HG03378 (cell line): ENCODE measurements around the gene REEP1.

ENCODE experiments used
- ATAC-seq: cut with Tn5 transposase; IDR thresholded peaks from one replicate; pipeline ENCODE4 v1.9.1; 2021; ENCODE audit warnings: mild to moderate bottlenecking, moderate library complexity; ENCODE audit not compliant: unreplicated experiment

The REEP1 gene

GRCh38 chr2:86308356-86308755 lies 29.1 kb downstream of the REEP1 start:
- ATAC-seq, result no peak

DNA sequence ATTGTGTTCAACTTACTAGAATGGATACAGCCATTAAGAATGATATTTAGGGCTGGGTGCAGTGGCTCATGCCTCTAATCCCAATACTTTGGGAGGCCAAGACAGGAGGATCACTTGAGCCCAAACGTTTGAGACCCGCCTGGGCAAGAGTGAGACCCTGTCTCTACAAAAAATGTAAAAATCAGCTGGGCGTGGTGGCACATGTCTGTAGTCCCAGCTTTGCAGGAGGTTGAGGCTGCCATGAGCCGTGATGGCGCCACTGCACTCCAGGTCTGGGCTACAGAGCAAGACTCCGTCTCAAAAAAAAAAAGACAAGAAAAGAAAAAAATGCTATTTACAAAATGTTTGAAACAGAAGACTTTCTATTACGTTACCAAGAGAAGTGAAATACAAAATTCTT lies 30.0 kb downstream of the REEP1 start:
- no peak for ATAC-seq

DNA sequence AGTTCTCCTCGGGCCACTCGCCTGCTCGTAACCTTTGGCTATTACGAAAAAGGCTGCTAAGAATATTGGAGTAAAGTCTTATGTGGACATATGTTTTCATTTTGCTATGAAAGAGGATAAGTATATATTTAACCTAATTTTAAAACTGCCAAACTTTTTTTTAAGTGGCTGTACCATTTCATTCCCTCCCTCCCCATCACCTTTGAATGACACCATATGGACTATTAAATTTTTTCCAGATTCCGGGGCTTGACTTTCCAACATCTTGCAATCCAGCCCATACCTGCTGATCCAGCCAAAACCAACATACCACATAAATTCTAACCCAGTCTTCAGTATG lies 31.5 kb downstream of the REEP1 start:
- ATAC-seq, result no peak

- ATAC-seq, result no peak
These were observed 32.1 kb downstream of the REEP1 start for GRCh38 chr2:86305195-86305914.

GRCh38 chr2:86304416-86304815 lies 33.0 kb downstream of the REEP1 start:
- no peak for ATAC-seq

DNA sequence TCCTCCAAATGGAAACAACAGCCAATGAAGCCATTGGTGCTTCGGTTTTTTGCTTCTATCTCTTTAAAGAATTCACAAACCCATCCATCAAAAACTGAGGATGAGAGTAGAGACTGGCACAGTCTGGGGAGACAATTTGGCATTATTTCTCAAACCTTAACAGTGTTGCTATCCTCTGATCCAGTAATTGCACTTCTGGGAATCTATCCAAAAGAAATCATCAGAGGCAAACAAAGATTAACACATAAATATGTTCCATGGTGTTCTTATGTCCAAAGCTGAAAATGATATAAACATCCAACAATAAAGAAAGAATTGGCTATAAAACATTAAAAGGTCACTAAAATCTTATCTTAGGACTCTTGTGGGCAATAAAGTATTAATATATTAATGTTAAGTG lies 35.1 kb downstream of the REEP1 start:
- ATAC-seq, result no peak

DNA sequence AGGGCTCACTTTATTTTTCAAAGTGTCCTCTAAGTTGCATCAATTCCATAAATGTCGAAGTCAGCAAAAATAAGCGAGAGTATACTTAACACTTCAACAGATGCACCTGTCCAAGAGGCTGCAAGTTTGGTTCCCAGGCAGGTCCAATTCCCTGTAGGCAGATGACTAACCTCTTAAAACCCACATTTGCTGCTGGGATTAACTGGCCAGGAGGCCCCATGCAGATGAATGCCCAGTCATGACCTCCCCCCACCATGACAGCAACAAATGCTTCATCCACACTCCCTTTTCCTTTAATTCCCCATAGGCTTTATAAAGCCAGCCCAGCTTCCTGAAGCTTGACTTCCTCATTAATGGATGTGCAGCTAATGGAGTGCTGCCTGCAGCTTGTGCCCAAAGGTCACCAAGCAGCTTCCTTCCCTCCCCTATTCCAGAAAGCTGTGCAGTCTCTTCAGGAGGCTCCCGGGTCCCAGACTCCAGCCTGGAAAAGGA lies 35.7 kb downstream of the REEP1 start:
- ATAC-seq, result no peak

GRCh38 chr2:86301009-86301408 lies 36.4 kb downstream of the REEP1 start:
- no peak for ATAC-seq

- ATAC-seq, result no peak
These were observed 36.9 kb downstream of the REEP1 start for GRCh38 chr2:86300496-86300895.

- no peak for ATAC-seq
These were observed 38.7 kb downstream of the REEP1 start for GRCh38 chr2:86298411-86299390.

DNA sequence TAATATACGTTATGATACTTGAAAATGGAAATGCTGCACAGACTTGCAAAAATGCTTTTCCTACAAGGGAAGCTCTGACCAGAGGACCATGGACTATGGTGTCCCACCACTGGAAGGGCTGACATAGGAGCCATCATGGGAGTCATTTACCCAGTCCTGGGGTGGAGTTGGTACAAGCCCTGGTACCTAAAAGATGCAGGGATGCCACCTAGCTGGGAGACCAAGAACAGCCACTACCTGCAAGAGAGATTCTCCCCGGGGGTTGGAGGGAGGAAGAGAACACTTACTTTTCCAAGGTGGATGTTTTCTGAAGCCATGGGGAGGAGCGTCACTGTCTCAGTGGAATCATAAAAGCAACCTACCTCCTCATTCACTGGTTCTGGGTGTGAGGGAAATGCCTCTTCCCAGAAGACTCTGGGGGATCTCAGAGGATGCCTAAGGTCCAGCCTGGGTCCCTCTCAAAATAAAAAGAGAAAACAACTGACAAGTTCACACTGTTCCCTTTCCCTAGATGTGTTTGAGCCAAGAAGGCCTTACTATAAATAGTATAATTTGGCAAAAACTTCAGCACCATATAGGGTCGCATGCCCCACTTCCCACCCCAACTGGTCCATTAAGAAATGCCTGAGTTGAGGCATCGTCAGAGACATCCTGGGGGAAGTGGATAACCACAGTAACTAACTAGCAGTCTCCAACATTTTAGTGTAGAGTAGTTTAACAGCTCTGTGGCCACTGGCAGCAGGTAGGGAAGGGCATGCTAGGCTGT lies 39.9 kb downstream of the REEP1 start:
- ATAC-seq, result no peak

GRCh38 chr2:86296947-86297346 lies 40.5 kb downstream of the REEP1 start:
- no peak for ATAC-seq

- ATAC-seq, result no peak
These were observed 42.4 kb downstream of the REEP1 start for GRCh38 chr2:86295066-86295465.

GRCh38 chr2:86293612-86294011 lies 43.8 kb downstream of the REEP1 start:
- no peak for ATAC-seq

DNA sequence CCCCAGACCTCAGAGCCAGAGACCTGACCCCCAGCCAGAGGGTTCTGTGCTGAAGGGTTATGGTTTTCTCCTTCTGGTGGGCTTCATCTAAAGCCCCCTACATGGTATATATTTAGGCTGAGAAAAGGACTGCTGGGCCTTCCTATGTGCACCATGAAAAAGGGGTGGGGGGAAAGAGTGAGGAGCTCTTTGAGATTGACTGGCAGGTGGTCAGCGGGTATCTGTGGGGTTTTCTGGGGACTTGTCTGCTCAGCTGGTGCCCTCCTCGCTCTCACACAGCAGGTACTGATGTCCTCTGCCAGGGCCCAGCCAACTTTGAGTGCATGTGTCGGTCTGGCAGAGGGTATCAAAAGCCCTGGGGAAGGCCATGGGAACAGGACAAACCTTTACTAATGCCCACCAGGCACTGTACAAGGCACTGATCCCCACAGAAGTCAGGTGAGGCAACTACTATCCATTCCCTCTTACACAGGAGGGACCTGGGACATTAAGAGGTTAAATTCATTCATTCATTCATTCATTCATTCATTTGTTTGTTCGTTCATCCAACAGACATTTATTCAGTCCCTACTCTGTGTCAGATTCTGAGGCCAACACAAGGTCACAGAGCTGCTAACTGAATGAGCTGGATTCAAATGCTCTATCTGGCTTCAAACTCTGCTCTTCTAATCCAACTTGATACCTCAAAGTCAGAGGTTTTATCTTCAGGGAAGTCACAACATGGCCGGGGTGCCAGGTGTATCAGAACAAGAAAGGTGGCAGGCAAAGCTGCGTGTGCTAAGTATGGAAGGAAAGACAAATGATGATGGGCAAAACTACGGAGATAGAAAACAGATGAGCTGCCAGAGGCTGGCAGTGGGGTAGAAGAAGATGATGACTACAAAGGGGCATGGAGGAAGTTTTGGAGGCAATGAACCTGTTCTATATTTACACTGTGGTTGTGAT lies 44.6 kb downstream of the REEP1 start:
- ATAC-seq, result no peak

DNA sequence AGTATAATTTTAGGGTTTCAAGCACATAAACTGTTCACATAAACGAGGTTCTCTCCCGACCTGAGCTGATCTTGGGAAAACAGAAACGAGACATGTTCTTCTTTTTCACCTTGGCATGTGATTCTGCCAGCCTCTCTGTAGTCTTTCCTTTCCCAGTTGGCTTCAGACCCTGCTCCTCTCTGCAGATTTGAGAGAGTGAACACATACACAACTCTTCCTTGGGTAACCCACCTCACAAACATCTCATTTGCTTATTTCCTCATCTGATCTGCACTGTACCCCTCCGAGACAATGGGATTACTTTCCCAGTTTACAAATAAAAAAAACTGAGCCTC lies 46.1 kb downstream of the REEP1 start:
- no peak for ATAC-seq

GRCh38 chr2:86290596-86291327 lies 46.7 kb downstream of the REEP1 start:
- ATAC-seq, result no peak

- no peak for ATAC-seq
These were observed 50.9 kb downstream of the REEP1 start for GRCh38 chr2:86286516-86286915.

- no peak for ATAC-seq
These were observed 51.4 kb downstream of the REEP1 start for GRCh38 chr2:86285981-86286380.

DNA sequence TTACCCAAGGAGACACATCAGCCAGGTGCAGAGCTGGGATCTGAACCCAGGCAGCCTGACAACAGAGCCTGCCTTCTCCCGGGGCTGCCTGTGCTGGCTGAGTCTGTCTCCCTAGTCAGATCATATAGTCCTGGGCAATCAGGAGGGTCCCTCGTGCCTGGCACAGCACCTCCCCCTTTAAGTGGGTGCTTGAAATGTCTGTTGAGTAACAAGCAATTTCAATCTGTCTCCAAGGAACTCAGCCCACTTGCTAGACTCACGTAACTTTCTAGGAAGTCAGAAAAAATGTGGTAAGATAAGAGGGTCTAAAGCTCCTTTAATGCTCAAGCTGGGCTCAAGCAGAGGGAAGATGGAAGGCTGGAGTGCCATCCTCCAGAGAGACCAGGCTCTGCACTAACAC lies 51.9 kb downstream of the REEP1 start:
- ATAC-seq, result no peak
